IMR-90 (cell line): Measurements from ENCODE around the gene MAP1LC3C. TPM values are rescaled to one million over a fixed set of nuclear protein-coding genes. Genes with fewer than 3 reads are reported as not detected.

ENCODE experiments used
- ATAC-seq: fragments of 200-7000 bp; cut with Tn5 transposase; 2 replicates; pipeline ENCODE4 v1.9.1; 2020; ENCODE audit warnings: low read depth, mild to moderate bottlenecking, moderate library complexity
- BruUV-seq: library from RNA; stranded (reverse); fragments of 400-500 nt; replicated peaks from 2 replicates; lab custom pipeline; 2021; lab: Mats Ljungman, UMichigan
- CTCF ChIA-PET: fragments of 300-600 bp; formaldehyde crosslinking; extraction: SDS; loops from one replicate; lab custom pipeline; 2021; ENCODE audit warnings: antibody characterized with exemption; lab: Yijun Ruan, JAX
- POLR2A ChIA-PET: fragments of 300-600 bp; sonication (Branson Sonifier 250); formaldehyde crosslinking; loops from one replicate; lab custom pipeline; 2022; ENCODE audit warnings: antibody characterized with exemption; ENCODE audit not compliant: unreplicated experiment; lab: Charles Lee
- DNase-seq: peaks from one replicate; pipeline ENCODE4 v3.0.0; 2013
- H2AFZ ChIP-seq: replicated peaks from 2 replicates; pipeline ENCODE3; 2013; ENCODE audit warnings: low read length, mild to moderate bottlenecking; ENCODE audit not compliant: poor library complexity
- H2AK5ac ChIP-seq: 2 replicates; pipeline ENCODE4 v1.6.1; 2013; ENCODE audit warnings: low read depth, low read length, inconsistent platforms
- H2AK9ac ChIP-seq: replicated peaks from 2 replicates; pipeline ENCODE3; 2013; ENCODE audit warnings: mild to moderate bottlenecking, low read depth, low read length, moderate library complexity; ENCODE audit not compliant: poor library complexity
- H2BK120ac ChIP-seq: 2 replicates; pipeline ENCODE4 v1.6.1; 2013; ENCODE audit warnings: low read depth, low read length, inconsistent platforms
- H2BK15ac ChIP-seq: 3 replicates; pipeline ENCODE4 v1.6.1; 2013; ENCODE audit warnings: low read depth, low read length, inconsistent platforms
- H2BK20ac ChIP-seq: 2 replicates; pipeline ENCODE4 v1.6.1; 2013; ENCODE audit warnings: low read depth, mild to moderate bottlenecking, inconsistent platforms, low read length, moderate library complexity
- H2BK5ac ChIP-seq: 2 replicates; pipeline ENCODE4 v1.6.1; 2013; ENCODE audit warnings: mild to moderate bottlenecking, low read depth, low read length, inconsistent platforms; ENCODE audit not compliant: poor library complexity, severe bottlenecking
- H3K14ac ChIP-seq: replicated peaks from 2 replicates; pipeline ENCODE4 v1.6.1; 2013; ENCODE audit warnings: low read depth, low read length, inconsistent platforms
- H3K18ac ChIP-seq: 2 replicates; pipeline ENCODE4 v1.6.1; 2013; ENCODE audit warnings: low read depth, low read length, control low read depth
- H3K23ac ChIP-seq: 2 replicates; pipeline ENCODE4 v1.6.1; 2013; ENCODE audit warnings: low read depth, low read length, inconsistent platforms
- H3K27ac ChIP-seq: 2 replicates; pipeline ENCODE4 v1.5.1; 2013; ENCODE audit warnings: mild to moderate bottlenecking, control low read depth, low read length; ENCODE audit not compliant: insufficient read depth
- H3K27me3 ChIP-seq: 2 replicates; pipeline ENCODE4 v1.6.1; 2013; ENCODE audit warnings: low read length; ENCODE audit not compliant: control insufficient read depth, insufficient read depth
- H3K36me3 ChIP-seq: 2 replicates; pipeline ENCODE4 v1.6.1; 2013; ENCODE audit warnings: low read length, mixed read lengths; ENCODE audit not compliant: control insufficient read depth, insufficient read depth
- H3K4ac ChIP-seq: 2 replicates; pipeline ENCODE4 v1.6.1; 2013; ENCODE audit warnings: low read depth, low read length, inconsistent platforms
- H3K4me1 ChIP-seq: 2 replicates; pipeline ENCODE4 v1.6.1; 2013; ENCODE audit warnings: low read length, mixed read lengths; ENCODE audit not compliant: control insufficient read depth, insufficient read depth
- H3K4me2 ChIP-seq: 2 replicates; pipeline ENCODE4 v1.6.1; 2013; ENCODE audit warnings: low read depth, mild to moderate bottlenecking, control low read depth, low read length, moderate library complexity
- H3K4me3 ChIP-seq: 2 replicates; pipeline ENCODE4 v1.5.1; 2013; ENCODE audit warnings: low read depth, mild to moderate bottlenecking, control low read depth, low read length, moderate library complexity; ENCODE audit not compliant: insufficient read depth
- H3K56ac ChIP-seq: 2 replicates; pipeline ENCODE4 v1.6.1; 2013; ENCODE audit warnings: low read length, inconsistent platforms; ENCODE audit not compliant: insufficient read depth; ENCODE audit errors: extremely low read depth
- H3K79me1 ChIP-seq, 2 experiments: 2 replicates each; pipeline ENCODE4 v1.6.1; 2013; ENCODE audit warnings: low read length in 2 of 2, inconsistent platforms in 1 of 2, low read depth in 1 of 2
- H3K9ac ChIP-seq: 2 replicates; pipeline ENCODE4 v1.6.1; 2013; ENCODE audit warnings: low read depth, low read length, control low read depth
- H3K9me1 ChIP-seq: 2 replicates; pipeline ENCODE4 v1.6.1; 2013; ENCODE audit warnings: low read length, inconsistent platforms; ENCODE audit not compliant: insufficient read depth
- H3K9me3 ChIP-seq: 2 replicates; pipeline ENCODE4 v1.6.1; 2013; ENCODE audit warnings: low read length; ENCODE audit not compliant: control insufficient read depth, insufficient read depth
- H4K20me1 ChIP-seq: 2 replicates; pipeline ENCODE4 v1.6.1; 2013; ENCODE audit warnings: low read length, inconsistent platforms; ENCODE audit not compliant: insufficient read depth
- H4K5ac ChIP-seq: 2 replicates; pipeline ENCODE4 v1.6.1; 2013; ENCODE audit warnings: mild to moderate bottlenecking, low read depth, low read length, control low read depth
- H4K8ac ChIP-seq, 2 experiments: 2 replicates each; pipeline ENCODE4 v1.6.1; 2013; ENCODE audit warnings: low read depth in 2 of 2, low read length in 2 of 2, control low read depth in 1 of 2, inconsistent platforms in 1 of 2
- H4K91ac ChIP-seq: 2 replicates; pipeline ENCODE4 v1.6.1; 2013; ENCODE audit warnings: low read depth, low read length, inconsistent platforms; ENCODE audit not compliant: insufficient read depth
- BHLHE40 ChIP-seq: fragments of 150-350 bp; IDR thresholded peaks from 2 replicates; pipeline ENCODE4 v1.6.1; 2016; ENCODE audit warnings: mild to moderate bottlenecking, low read depth, low read length
- CEBPB ChIP-seq: IDR thresholded peaks from 2 replicates; pipeline ENCODE4 v1.6.1; 2012; ENCODE audit warnings: low read depth, low read length, improper control_type of control experiment
- CHD1 ChIP-seq: IDR thresholded peaks from 2 replicates; pipeline ENCODE4 v1.6.1; 2012; ENCODE audit warnings: low read depth, low read length, improper control_type of control experiment
- CTCF ChIP-seq: conservative IDR thresholded peaks from 2 replicates; pipeline ENCODE4 v1.5.1; 2012; ENCODE audit warnings: mild to moderate bottlenecking, low read depth, low read length, improper control_type of control experiment
- ELK1 ChIP-seq: fragments of 150-350 bp; IDR thresholded peaks from 2 replicates; pipeline ENCODE4 v1.6.1; 2016; ENCODE audit warnings: low read depth, mild to moderate bottlenecking, low read length, moderate library complexity, borderline replicate concordance
- FOS ChIP-seq: fragments of 150-350 bp; IDR thresholded peaks from 2 replicates; pipeline ENCODE4 v1.6.1; 2016; ENCODE audit warnings: low read depth, low read length
- MAFK ChIP-seq: IDR thresholded peaks from 2 replicates; pipeline ENCODE4 v1.6.1; 2012; ENCODE audit warnings: low read depth, low read length, improper control_type of control experiment
- MAZ ChIP-seq: IDR thresholded peaks from 2 replicates; pipeline ENCODE4 v1.6.1; 2012; ENCODE audit warnings: low read depth, mild to moderate bottlenecking, low read length, improper control_type of control experiment, moderate library complexity, borderline replicate concordance
- MXI1 ChIP-seq: IDR thresholded peaks from 2 replicates; pipeline ENCODE4 v1.6.1; 2012; ENCODE audit warnings: low read depth, mild to moderate bottlenecking, low read length, moderate library complexity, borderline replicate concordance
- NFE2L2 ChIP-seq: fragments of 150-350 bp; IDR thresholded peaks from 2 replicates; pipeline ENCODE4 v1.6.1; 2016; ENCODE audit warnings: low read depth, mild to moderate bottlenecking, low read length
- POLR2A ChIP-seq: IDR thresholded peaks from 2 replicates; pipeline ENCODE4 v1.6.1; 2012; ENCODE audit warnings: mild to moderate bottlenecking, low read depth, low read length
- RAD21 ChIP-seq: IDR thresholded peaks from 2 replicates; pipeline ENCODE4 v1.6.1; 2012; ENCODE audit warnings: low read length, improper control_type of control experiment
- RCOR1 ChIP-seq: IDR thresholded peaks from 2 replicates; pipeline ENCODE4 v1.6.1; 2012; ENCODE audit warnings: mild to moderate bottlenecking, low read length, improper control_type of control experiment; ENCODE audit not compliant: insufficient replicate concordance
- RFX5 ChIP-seq: IDR thresholded peaks from 2 replicates; pipeline ENCODE4 v1.8.0; 2012; ENCODE audit warnings: low read depth, mild to moderate bottlenecking, low read length, moderate library complexity
- SMC3 ChIP-seq: fragments of 150-350 bp; IDR thresholded peaks from 2 replicates; pipeline ENCODE4 v1.6.1; 2016; ENCODE audit warnings: low read depth, mild to moderate bottlenecking, antibody characterized with exemption, low read length, moderate library complexity
- USF2 ChIP-seq: fragments of 150-350 bp; IDR thresholded peaks from 2 replicates; pipeline ENCODE4 v1.6.1; 2017; ENCODE audit warnings: mild to moderate bottlenecking, antibody characterized with exemption, low read length, low read depth
- WGBS, 2 experiments: methylation state at CpG; one replicate each; pipeline versions ENCODE4 v1.1.5 to v1.1.7; 2013; ENCODE audit warnings: missing lambda C conversion rate in 2 of 2; ENCODE audit not compliant: insufficient read length in 1 of 2; ENCODE audit errors: extremely low coverage in 2 of 2; 5-methylcytosine and 5-hydroxymethylcytosine counted together
- dilution Hi-C: fragments of 300-500 bp; cut with HindIII; formaldehyde crosslinking; loops from one replicate; pipeline ENCODE4 v1.14.3; 2018; ENCODE audit warnings: low sequenced_read_pairs; ENCODE audit not compliant: unreplicated experiment
- in situ Hi-C: fragments of 300-500 bp; cut with MboI; formaldehyde crosslinking; loops from 3 replicates; pipeline ENCODE4 v1.14.3; 2019; ENCODE audit warnings: low sequenced_read_pairs, inconsistent platforms, mixed read lengths
- intact Hi-C: fragments of 100-400 bp; cut with micrococcal nuclease; formaldehyde crosslinking; loops from 2 replicates; pipeline ENCODE4 v1.10.0; 2022
- polyA plus RNA-seq, 3 experiments: library from polyadenylated mRNA; depleted of rRNA; stranded (reverse); fragments of >200 nt; gene quantifications; 2 replicates each; pipeline ENCODE4 v1.2.3, GENCODE V29; 2012; ENCODE audit warnings: low replicate concordance in 1 of 3
- total RNA-seq: library from RNA; depleted of rRNA; stranded (reverse); fragments of >200 nt; gene quantifications from 2 replicates; pipeline ENCODE4 v1.2.3, GENCODE V29; 2012

Gene MAP1LC3C
- total and polyA plus RNA-seq, 2 of the 4 experiments (the other 2 are of a cell fraction): under 0.01 TPM; not detected in 1

DNA sequence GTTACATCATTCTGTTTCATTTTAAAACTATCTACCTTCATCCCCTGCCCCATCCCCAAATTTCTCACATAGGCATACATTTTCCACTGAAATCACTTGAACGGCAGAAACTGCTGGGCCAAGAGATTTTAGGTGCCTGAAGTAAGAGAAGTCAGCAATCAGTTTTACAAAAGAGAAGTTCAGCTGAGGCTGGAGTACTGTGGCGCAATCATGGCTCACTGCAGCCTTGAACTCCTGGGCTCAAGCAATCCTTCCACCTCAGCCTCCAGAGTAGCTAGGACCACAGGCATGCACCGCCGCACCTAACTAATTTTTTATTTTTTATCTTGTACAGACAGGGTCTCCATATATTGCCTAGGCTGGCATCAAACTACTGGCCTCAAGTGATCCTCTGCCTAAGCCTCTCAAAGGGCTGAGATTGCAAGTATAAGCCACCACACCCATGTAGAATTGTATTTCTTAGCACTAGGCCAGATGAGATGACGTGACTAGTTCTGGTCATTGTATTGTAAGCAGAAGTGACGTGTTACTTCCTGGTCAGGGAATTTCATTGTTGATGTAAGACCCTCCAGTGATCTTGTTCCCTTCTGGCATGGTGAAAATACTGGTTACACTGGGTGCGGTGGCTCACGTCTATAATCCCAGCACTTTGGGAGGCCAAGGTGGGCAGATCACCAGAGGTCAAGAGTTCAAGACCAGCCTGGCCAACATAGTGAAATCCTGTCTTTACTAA lies 34.2 kb downstream of the MAP1LC3C start:
- TF ChIP-seq MAZ: no peak
- no peak for TF ChIP-seq POLR2A
- no peak for TF ChIP-seq CEBPB
- TF ChIP-seq USF2: no peak
- TF ChIP-seq MXI1: no peak
- no peak for TF ChIP-seq CTCF
- no peak for TF ChIP-seq RFX5
- TF ChIP-seq CHD1: no peak
- TF ChIP-seq SMC3: no peak
- TF ChIP-seq BHLHE40: no peak
- TF ChIP-seq MAFK: no peak
- no peak for TF ChIP-seq RAD21
- TF ChIP-seq RCOR1: no peak
- no peak for TF ChIP-seq ELK1
- no peak for TF ChIP-seq NFE2L2
- no peak for TF ChIP-seq FOS
- Histone ChIP-seq H3K4me3 (no peak overlapping the region), H2AK5ac (no peak overlapping the region), H3K27me3 (no peaks in the 10 kb centered on the region), H4K5ac (no peak overlapping the region), H3K56ac (no peak overlapping the region), H2BK20ac (no peak overlapping the region), H3K4me1 (no peaks in the 10 kb centered on the region), H3K9me1 (no peaks in the 10 kb centered on the region), H4K91ac (no peak overlapping the region), H3K4ac (no peak overlapping the region), H3K36me3 (no peaks in the 10 kb centered on the region), H4K8ac (no peak overlapping the region), H2BK15ac (no peak overlapping the region), H2AK9ac (no peak overlapping the region), H3K18ac (no peak overlapping the region), H2BK120ac (no peak overlapping the region), H4K20me1 (no peaks in the 10 kb centered on the region), H2BK5ac (no peak overlapping the region), H3K79me1 (no peaks in the 10 kb centered on the region), H2AFZ (peak overlapping the region; percentile 14), H3K27ac (no peak overlapping the region), H3K14ac (no peak overlapping the region), H3K9me3 (no peaks in the 10 kb centered on the region), H3K9ac (no peak overlapping the region), H3K23ac (no peak overlapping the region), H3K4me2 (no peak overlapping the region)
- no peak for ATAC-seq
- intact Hi-C loops: no loop called here
- DNase-seq: peak; percentile 5
- ChIA-PET CTCF (no interaction called here), POLR2A (no interaction called here)
- dilution Hi-C loops: no loop called here
- whole genome bisulfite sequencing, 2 experiments: no CpG with 5 or more reads among the region's 8 CpGs
- no TSS peak for BruUV-seq
- in situ Hi-C loops: no loop called here
